HG03378 (cell line): ENCODE data around the gene EHD3.

Experiments
- ATAC-seq: cut with Tn5 transposase; IDR thresholded peaks from one replicate; pipeline ENCODE4 v1.9.1; 2021; ENCODE audit warnings: mild to moderate bottlenecking, moderate library complexity; ENCODE audit not compliant: unreplicated experiment

Gene EHD3

DNA sequence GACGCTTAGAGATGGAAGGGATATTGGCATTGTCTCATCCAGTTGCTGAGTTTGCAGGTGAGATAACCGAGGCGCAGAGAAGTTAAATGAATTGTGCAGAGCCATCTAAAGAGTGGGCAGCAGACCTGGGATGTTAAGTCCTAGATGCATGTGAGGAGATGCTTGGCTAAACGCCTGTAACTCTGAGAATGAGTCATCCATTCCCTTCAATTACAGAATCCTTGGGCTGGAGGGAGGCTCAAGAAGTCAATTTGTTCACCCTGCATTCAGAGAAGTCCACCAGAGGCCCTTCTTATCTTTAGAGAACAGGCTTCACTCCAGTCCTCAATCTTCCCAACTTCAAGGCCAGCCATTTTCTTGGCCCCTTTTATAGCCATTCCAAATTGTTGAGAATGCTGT is 1.6 kb downstream of the EHD3 start:
- no peak for ATAC-seq

DNA sequence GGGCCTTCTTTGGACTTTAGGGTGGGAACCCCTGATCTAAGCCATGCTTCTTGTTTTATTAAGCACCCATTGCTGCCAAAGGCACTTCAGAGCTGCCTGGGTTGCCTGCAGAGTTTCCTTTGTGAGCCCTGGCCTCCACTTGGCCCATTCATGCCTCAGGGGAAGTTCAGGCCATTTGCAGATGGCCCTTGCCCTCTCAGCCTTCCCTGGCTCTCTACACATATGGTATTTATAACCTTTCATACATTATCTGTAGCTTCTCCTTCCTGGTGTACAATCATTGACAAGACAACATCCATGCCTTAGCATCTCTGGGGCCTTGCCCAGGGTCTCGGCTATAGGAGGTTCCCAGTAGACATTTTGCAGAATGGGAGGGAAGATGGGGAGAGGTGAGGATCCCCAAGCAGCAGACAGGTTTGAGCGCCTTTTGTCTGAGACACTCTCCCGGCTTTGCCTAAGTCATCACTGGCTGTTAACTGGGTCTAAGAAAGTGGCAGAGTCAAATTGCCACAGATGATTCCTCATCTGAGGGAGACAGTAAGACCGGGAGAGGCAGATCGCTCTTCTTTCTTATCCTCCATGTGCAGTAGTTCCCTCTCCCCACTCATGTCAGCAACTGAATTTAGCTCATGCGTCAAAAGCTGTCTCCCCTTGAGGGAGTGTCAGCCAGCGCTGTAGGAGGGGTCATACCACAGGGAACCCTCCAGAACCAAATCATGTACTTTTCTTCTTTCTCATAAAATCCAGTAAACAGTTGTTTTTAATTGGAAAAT is 2.7 kb downstream of the EHD3 start:
- no peak for ATAC-seq

DNA sequence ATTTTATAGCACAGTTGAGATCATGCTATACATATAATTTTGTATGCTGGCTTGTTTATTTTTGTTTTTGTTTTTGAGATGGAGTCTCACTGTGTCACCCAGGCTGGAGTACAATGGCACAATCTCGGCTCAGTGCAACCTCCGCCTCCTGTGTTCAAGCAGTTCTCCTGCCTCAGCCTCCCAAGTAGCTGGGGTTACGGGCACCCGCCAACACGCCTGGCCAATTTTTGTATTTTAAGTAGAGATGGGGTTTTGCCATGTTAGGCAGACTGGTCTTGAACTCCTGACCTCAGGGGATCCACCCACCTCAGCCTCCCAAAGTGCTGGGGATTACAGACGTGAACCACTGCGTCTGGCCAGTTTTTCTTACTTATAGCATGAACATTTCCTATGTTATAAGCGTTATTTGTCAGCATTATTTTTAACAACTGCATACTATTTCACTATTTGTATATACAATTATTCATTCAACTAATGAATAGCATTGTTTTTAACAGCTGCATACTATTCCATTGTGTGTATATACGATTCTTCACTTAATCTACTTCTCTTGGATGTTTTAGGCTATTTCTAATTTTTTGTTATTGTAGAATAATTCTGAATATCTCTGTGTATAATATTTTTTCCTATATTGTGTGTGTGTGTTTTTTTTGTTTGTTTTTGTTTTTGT is 3.5 kb downstream of the EHD3 start:
- no peak for ATAC-seq

DNA sequence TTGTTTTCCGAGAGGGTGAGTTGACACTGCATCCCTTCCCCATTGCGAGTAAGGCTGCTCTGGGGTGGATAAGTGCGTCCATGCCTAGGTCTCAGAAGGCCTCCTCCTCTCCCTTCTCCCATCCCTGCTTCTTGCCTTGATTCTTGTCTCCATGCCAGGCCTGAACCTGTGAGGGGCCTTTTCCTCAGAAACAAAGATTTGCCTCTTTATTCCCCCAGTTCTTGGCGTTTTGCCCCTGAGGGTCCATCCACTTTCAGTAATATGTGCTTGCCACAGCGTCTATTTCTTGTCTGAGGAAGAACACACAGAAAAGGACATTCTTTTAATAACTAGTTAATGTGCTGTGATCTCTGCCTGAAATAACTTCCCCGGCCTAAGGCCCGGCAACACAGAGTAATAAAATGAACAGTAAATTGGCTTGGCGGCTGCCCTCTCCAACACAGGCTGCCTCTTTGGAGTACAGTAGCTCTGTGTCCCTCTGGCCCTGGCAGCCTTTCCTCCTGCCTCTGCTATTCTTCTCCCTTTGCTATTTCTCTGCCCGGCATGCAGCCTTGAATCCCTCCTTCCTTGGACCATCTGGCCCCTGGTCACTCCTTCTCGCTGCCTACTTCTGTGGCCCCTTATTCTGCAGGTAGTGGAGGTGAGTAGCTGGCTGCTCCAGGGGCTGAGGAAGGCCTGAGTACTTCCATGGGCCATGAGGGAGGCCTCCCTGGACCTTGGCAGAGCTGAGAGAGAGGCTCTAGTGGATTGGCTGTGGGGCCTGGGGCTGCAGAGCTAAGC is 4.4 kb downstream of the EHD3 start:
- no peak for ATAC-seq

DNA sequence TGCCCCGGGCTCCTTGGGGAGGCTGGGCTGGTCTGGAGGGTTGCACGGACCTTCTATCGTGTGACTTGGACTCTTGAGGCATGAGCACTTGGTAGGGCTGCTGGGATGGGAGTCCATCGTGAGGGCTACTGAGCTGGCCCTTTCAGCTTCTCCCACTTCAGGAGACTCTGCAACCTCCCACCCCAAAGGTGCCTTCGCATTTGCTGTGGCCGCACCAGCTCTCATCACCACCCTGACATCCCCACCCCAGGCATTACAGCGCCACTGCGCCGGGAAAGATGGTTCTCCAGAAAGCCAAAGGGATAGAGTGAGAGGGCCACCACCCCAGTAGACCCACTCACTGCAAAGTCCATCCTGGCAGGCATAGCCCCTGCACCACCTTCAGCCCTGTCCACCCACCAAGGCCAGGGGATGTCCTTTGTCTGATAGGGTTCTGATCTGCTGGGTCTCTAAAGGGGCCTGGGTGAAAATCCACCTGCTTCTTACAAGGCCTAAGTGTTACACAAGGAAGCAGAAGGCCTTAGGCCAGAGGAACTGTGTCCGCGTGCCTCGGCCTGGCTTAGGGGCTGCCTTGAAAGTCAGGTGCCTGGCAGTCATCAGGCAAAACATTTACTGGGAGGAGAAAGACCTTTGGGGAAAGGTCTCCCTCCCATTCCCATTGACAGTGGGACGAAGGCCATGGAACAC is 5.1 kb downstream of the EHD3 start:
- ATAC-seq: no peak

DNA sequence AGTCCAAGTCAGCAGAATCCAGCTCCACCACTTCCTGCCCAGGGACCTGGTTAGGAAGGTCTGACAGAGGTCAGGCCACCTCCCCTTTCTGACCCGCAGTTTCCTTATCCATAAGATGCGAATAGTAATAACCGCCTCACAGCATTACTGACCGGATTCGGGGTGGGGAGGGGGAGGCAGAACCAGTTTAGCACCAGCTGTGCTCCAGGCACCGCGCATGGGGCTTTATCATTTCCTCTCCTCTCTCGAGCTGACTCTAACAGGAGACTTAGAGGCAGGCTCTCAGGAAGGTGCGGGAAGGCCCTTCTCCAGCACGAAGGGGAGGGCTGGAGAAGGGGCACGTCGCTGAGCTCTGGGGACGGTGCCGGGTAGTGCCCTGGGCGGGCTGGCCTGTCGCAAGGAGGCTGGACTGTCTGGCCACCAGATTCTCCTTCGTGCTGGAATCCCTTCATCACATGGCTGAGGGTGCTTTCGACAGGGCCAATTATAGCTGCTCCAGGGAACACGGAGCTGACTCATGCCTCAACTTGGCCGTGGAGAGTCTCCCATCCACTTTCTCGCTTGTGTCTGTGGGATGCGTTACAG is 5.7 kb downstream of the EHD3 start:
- no peak for ATAC-seq

DNA sequence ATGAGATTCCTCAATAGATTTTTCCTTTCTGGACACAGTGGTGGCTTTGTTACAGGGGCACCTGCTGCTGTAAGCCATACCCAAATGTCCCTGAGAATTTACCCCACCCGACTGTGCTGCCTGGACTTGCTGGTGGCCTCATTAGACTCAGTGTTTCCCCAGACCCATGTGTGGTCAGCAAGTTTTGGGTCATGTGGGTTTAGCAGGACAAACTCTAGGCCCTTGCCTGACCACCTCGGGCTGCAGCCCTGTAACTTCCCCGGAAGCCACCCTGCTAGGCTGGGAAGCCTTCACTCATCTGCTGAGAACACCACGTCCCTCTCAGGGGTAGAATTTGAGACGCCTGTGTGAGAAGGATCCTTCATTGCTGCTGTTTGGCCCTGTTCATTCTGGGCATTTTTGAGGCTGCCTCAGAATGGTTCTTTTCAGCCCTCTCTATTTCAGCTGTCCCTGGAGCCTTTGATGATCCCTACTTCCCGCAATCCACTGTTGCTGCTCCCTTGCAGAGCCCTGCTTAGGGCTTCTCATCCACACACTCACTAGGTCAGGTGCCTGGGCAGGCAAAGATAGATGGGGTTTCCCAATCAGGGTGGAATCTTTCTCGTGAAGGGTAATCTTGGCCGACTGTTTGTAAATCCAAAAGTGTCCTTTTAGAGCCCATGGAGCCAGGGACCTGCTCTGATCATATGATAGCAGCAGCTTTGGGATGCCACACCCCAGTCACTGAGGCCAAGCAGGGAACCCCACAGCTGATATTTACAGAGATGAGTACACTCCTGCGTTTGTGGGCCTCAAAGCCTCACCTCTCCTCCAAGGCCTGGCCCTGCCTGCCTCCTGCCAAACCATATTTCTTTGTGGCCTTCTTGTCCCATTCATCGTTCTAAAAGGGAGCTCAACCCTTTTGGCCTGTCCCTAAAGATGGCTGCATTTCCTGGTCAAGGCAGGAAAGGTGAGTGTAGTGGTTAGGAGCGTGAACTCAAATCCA is 6.7 kb downstream of the EHD3 start:
- ATAC-seq: no peak

DNA sequence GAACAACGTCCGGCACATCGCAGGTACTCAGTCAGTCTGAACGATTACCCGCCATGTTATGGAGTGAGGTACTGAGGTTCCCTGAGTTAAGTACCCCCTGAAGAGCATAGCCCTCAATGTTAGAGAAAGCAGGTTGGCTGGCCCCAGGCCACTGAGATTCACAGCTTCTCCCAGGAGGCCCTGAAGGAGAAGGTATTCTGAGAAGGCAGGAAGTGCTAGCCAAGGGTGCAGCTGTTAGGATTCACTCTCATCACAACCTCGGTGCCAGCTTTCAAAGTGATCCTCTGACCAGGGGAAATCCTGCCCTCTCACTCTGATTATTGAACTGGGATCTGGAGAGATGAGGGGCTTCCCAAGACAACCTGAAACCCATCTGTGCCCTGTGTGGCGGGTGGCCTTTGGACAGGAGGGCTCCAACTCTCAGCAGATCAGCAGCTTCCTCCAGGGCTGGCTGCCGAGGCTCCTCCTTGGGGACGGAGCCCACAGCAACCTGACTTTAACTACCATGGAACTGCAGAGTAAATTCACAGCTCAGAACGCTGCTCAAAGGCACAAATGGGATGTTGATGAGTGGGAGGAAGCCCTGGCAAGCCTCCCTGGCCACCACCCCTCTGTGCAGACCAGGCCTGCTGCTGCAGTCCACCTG is 7.8 kb downstream of the EHD3 start:
- ATAC-seq: no peak

DNA sequence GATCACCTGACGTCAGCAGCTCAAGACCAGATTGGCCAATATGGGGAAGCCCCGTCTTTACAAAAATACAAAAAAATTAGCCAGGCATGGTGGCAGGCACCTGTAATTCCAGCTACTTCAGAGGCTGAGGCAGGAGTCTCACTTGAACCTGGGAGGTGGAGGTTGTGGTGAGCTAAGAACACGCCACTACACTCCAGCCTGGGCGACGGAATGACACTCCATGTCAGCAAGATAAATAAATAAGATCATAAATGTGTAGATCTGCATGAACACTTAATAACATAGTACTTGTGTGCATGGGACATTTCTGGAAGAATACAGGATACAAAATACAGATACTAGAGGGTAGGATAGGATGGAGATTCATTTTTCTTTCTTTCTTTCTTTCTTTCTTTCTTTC is 9.1 kb downstream of the EHD3 start:
- ATAC-seq: no peak

DNA sequence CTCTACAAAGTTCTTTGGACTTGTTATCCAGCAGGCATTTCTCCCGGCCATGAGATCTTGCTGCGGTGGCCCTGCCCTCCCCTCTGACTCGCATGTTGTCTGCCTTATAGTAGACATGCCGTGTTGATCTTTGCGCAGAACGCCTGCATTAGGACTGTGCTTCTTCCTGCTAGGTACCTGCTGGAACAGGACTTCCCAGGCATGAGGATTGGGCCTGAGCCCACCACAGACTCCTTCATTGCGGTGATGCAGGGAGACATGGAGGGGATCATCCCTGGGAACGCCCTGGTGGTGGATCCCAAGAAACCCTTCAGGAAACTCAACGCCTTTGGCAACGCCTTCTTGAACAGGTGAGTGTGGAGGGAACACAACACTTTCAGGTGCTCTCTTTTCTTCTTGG is 10.1 kb downstream of the EHD3 start:
- no peak for ATAC-seq

DNA sequence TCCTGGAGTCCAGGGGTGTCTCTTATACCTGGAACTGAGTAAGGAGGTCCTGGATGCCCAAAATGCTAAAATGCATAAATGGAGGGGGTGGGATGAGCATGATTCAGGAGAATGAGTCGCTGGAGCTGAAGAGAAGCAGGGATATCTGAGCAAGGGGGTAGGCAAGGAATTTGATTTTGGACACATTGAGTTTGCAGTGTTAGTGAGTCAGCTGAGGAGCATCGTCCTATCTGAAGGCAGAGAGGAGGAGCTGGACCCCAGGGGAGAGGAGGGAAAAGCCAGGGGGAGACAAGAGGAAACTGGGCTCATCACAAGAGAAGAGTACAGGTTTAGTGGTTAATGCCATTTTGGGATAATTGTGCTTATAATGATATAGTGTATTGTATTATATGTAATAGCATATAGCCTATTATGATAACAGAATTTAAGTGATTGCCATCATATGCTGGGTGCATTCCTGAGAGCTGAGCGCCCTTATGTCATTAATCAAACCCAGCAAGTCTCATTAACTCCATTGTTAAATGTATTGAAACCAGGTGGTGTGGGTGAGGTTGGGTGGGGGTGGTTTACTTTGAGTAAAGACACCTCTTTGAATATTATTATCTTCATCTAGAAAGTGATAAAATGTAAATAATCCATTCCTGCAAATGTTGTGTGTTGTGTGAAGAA is 12.4 kb downstream of the EHD3 start:
- ATAC-seq: no peak

DNA sequence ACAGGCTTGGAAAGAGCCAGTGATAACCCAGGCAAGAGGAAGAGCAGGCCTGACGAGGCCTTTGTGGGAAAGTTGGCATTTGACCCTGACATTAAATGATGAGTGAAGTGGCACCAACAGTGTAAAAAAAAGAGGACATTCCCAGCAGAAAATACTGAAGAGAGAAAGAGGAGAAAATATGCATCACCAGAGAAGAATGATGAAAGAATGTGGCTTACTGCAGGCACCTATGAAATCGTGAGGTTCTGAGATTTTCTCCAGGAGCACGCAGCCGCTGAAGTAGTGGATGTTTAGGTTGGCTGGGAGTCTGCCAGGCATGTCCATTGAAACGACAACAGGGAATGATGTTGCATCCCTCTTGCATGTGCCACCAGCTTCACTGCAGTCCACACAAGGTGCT is 13.8 kb downstream of the EHD3 start:
- no peak for ATAC-seq

DNA sequence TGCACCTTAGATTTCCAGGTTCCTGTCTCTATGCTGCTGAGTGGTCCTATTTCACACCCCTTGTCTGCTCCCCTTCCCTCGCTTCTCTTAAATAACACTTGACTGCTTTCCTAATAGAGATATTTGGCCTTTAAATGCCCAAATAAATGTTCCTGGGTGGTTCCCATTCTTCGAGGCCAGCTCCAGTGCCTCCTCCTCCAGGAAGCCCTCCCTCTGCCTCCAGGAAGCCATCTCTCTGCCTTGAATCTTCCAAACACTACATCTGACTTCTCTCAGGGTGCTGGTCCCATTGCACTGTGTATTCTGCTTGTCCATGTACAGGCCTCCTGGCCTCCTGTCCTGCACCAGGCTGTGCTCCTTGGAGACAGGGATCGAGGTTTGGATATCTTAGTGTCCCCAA is 14.2 kb downstream of the EHD3 start:
- ATAC-seq: no peak

DNA sequence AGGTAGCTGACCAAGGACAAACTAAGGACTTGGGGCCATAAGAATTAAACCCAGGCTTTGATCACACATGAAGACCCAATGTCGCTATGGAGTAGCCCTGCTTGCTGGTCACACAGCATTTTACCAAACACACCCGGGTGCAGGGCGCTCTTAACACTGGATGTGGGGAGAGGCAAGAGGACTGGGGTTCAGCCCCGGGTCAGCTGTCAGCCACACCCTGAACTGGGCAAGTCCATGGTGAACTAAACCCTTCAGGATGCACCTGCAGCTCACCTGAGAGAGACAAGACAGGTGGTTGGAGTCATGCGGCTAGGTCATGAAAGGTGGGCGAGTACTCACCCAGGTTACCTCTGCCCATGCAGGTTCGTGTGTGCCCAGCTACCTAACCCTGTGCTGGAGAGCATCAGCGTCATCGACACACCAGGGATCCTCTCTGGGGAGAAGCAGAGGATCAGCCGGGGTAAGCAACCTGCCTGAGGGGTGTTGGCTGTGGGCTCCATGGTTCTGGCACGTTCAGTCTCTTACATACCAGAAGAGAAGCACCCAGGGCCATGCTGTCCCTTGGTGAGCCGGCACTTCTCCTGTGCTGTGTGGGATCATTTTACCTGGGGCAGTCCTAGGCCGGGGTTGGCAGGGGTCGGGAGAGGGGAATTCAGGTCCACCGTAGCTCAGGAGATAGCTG is 15.2 kb downstream of the EHD3 start:
- no peak for ATAC-seq

DNA sequence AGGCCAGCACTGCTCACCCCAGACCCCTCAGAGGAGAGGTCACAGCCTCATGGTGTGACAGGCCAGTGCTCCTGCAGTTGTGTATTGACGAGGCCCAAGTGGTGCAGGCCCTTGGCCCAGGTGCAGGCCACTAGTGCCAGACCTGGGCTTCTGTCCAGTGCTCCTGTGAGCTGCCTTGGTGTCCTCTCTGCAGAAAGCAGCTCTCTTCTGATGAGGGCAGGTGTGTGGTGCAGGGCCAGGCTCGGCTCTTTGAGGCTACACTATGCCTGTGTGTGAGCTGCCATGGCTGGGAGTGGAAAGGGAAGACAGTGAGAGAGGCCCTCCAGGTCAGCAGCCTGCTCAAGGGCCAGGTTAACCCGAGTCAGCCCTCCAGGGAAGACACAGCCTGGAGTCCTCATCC is 17.1 kb downstream of the EHD3 start:
- ATAC-seq: no peak

DNA sequence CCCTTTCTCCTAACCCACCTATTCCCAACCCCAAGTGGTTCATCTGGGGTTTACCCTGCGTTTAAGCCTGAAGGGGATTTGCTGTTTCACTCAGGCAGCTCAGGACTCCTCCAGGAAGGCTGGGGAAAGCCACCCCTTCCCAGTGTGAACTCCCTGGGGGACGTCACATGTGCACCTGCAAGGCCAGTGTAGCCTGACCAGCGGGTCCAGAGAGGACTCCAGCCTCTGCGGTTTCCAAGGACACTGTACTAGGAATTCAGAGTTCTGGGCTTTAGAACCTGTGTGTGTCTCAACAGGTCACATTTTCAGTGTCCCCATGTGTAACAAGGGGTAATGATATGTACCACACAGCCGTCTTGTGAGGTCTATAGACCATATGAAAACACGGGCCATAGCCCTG is 17.9 kb downstream of the EHD3 start:
- ATAC-seq: no peak

DNA sequence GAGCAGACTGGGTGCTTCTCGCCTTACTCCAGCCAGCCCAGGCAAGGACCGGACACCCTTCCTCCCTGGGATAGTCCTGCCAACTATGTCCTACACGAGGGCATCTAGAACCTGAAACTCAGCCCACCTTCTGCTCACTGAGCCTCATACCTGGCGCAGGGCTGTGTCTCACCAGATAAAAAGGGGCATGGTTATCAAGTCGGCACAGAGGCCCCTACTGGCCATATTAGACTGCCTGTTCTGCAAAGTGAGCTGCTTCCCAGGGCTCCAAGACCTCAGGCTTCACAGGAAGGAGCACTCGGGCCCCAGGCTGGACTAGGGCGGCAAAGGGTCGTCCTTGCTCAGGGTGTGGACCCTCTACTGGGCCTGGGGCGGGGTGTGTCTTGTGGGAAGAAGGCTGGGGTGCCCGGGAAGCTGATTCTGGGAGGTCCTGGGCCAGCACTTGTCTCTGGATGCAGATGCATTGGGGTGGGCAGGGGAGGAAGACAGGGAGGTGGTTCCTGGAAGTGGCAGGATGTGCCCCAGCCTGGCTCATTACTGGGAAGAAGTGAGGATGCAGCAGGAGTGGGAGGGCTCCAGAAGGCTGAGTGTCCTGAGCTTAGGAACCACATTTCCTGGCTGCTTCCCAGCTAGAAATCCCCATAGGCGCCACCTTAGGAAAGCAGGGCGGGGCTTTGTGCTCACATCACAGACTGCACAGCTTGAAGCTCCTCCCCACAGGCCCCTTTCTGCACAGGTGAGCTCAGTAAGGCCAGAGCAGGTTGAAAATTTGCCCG is 19.6 kb downstream of the EHD3 start:
- ATAC-seq: no peak
